Neural progenitor cell (in vitro differentiated cells): Measurements from ENCODE around the gene AXDND1. TPM values are rescaled to one million over a fixed set of nuclear protein-coding genes. Genes with fewer than 3 reads are reported as not detected.

Source experiments
- DNase-seq: peaks from one replicate; pipeline ENCODE4 v3.0.0-alpha.2; 2016; ENCODE audit warnings: low spot score
- H2AFZ ChIP-seq: fragments of 200-600 bp; sonication (generic); replicated peaks from 2 replicates; pipeline ENCODE4 v1.6.1; 2016; ENCODE audit warnings: antibody characterized with exemption
- H3F3A ChIP-seq: fragments of 200-600 bp; sonication (generic); 2 replicates; pipeline ENCODE4 v1.6.1; 2016; ENCODE audit warnings: antibody characterized with exemption, low read depth
- H3K27ac ChIP-seq: fragments of 200-600 bp; sonication (generic); 2 replicates; pipeline ENCODE4 v1.5.1; 2016; ENCODE audit warnings: mild to moderate bottlenecking
- H3K27me3 ChIP-seq: fragments of 200-600 bp; sonication (generic); 2 replicates; pipeline ENCODE4 v1.6.1; 2016; ENCODE audit warnings: mild to moderate bottlenecking, moderate library complexity
- H3K36me3 ChIP-seq: fragments of 200-600 bp; sonication (generic); 2 replicates; pipeline ENCODE4 v1.5.1; 2016
- H3K4me1 ChIP-seq: fragments of 200-600 bp; sonication (generic); 2 replicates; pipeline ENCODE4 v1.6.1; 2016; ENCODE audit warnings: mixed run types
- H3K4me2 ChIP-seq: fragments of 200-600 bp; sonication (generic); 2 replicates; pipeline ENCODE4 v1.6.1; 2016
- H3K4me3 ChIP-seq: fragments of 200-600 bp; sonication (generic); 2 replicates; pipeline ENCODE4 v1.5.1; 2016
- H3K79me2 ChIP-seq: fragments of 200-600 bp; sonication (generic); 2 replicates; pipeline ENCODE4 v1.6.1; 2016; ENCODE audit warnings: low read depth
- H3K9ac ChIP-seq: fragments of 200-600 bp; sonication (generic); 2 replicates; pipeline ENCODE4 v1.6.1; 2016
- H3K9me3 ChIP-seq: fragments of 200-600 bp; sonication (generic); 2 replicates; pipeline ENCODE4 v1.5.1; 2016; ENCODE audit warnings: low read depth
- H4K20me1 ChIP-seq: fragments of 200-600 bp; sonication (generic); 2 replicates; pipeline ENCODE4 v1.6.1; 2016; ENCODE audit warnings: low read depth
- H3K27ac Mint-ChIP-seq: 3 replicates; pipeline ENCODE4 v1.8.0; 2021; ENCODE audit warnings: mixed read lengths
- H3K27me3 Mint-ChIP-seq: 2 replicates; pipeline ENCODE4 v1.8.0; 2022; ENCODE audit warnings: low read depth, mild to moderate bottlenecking, inconsistent platforms, moderate library complexity, mixed read lengths; ENCODE audit not compliant: insufficient read depth
- H3K36me3 Mint-ChIP-seq: 3 replicates; pipeline ENCODE4 v1.8.0; 2021; ENCODE audit warnings: mixed read lengths
- H3K4me1 Mint-ChIP-seq: 3 replicates; pipeline ENCODE4 v1.8.0; 2021; ENCODE audit warnings: mixed read lengths
- H3K4me3 Mint-ChIP-seq: 3 replicates; pipeline ENCODE4 v1.8.0; 2021; ENCODE audit warnings: mild to moderate bottlenecking, moderate library complexity, mixed read lengths
- H3K9me3 Mint-ChIP-seq: 3 replicates; pipeline ENCODE4 v1.8.0; 2020; ENCODE audit warnings: mixed read lengths
- EZH2 ChIP-seq: fragments of 200-600 bp; sonication (generic); IDR thresholded peaks from 2 replicates; pipeline ENCODE4 v1.6.1; 2017; ENCODE audit warnings: antibody characterized with exemption, mild to moderate bottlenecking, moderate library complexity
- EZH2phosphoT487 ChIP-seq: fragments of 200-600 bp; sonication (generic); IDR thresholded peaks from 2 replicates; pipeline ENCODE4 v1.6.1; 2017; ENCODE audit warnings: antibody characterized with exemption
- total RNA-seq: library from RNA; depleted of rRNA; stranded (reverse); fragments of >200 nt; gene quantifications from 2 replicates; pipeline ENCODE4 v1.2.3, GENCODE V29; 2015; ENCODE audit warnings: low replicate concordance
- TF ChIP-seq, protein P1 (sequence below): fragments of 200-600 bp; sonication (generic); IDR thresholded peaks from 2 replicates; pipeline ENCODE4 v1.5.1; 2017; ENCODE audit warnings: antibody characterized with exemption, mild to moderate bottlenecking

AXDND1 gene
- total RNA-seq, 1 donor from 2014 or later: 0.30 TPM

GRCh38 chr1:179337942-179338560 is 27.7 kb upstream of the AXDND1 start:
- H3K4me1 ChIP-seq: no peaks in the 10 kb centered on the region
- H3K4me3 ChIP-seq: no peak overlapping the region
- H3K9ac ChIP-seq: no peak overlapping the region
- H3K79me2 ChIP-seq: no peaks in the 10 kb centered on the region
- Mint-ChIP-seq H3K27me3 (no peaks in the 10 kb centered on the region), H3K27ac (no peak overlapping the region), H3K4me3 (no peak overlapping the region), H3K36me3 (peaks cover 3% of the 10 kb centered on the region), H3K4me1 (no peaks in the 10 kb centered on the region), H3K9me3 (no peaks in the 10 kb centered on the region)
- no peaks in the 10 kb centered on the region for H3K36me3 ChIP-seq
- H3K27ac ChIP-seq: no peak overlapping the region
- no peaks in the 10 kb centered on the region for H4K20me1 ChIP-seq
- TF ChIP-seq EZH2: no peak
- TF ChIP-seq, protein P1, sequence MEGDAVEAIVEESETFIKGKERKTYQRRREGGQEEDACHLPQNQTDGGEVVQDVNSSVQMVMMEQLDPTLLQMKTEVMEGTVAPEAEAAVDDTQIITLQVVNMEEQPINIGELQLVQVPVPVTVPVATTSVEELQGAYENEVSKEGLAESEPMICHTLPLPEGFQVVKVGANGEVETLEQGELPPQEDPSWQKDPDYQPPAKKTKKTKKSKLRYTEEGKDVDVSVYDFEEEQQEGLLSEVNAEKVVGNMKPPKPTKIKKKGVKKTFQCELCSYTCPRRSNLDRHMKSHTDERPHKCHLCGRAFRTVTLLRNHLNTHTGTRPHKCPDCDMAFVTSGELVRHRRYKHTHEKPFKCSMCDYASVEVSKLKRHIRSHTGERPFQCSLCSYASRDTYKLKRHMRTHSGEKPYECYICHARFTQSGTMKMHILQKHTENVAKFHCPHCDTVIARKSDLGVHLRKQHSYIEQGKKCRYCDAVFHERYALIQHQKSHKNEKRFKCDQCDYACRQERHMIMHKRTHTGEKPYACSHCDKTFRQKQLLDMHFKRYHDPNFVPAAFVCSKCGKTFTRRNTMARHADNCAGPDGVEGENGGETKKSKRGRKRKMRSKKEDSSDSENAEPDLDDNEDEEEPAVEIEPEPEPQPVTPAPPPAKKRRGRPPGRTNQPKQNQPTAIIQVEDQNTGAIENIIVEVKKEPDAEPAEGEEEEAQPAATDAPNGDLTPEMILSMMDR: no peak
- TF ChIP-seq EZH2phosphoT487: no peak
- H3F3A ChIP-seq: no peaks in the 10 kb centered on the region
- no peak overlapping the region for H2AFZ ChIP-seq
- H3K9me3 ChIP-seq: no peaks in the 10 kb centered on the region
- H3K27me3 ChIP-seq: no peaks in the 10 kb centered on the region
- no peak overlapping the region for H3K4me2 ChIP-seq
- no peak for DNase-seq

DNA sequence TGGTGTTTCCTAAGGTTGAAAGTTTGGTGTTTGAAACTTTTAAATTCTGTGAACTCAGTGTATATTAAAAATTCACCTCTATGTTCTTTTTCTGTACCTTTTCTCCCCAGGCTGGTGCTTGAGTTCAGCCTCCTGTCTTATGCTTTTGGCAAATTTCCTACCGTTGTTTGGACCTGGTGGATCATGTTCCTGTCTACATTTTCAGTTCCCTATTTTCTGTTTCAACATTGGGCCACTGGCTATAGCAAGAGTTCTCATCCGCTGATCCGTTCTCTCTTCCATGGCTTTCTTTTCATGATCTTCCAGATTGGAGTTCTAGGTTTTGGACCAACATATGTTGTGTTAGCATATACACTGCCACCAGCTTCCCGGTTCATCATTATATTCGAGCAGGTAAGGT is 24.9 kb upstream of the AXDND1 start:
- H4K20me1 ChIP-seq: no peaks in the 10 kb centered on the region
- no peaks in the 10 kb centered on the region for H3K27me3 ChIP-seq
- Mint-ChIP-seq H3K36me3 (peaks cover 1% of the 10 kb centered on the region), H3K9me3 (no peaks in the 10 kb centered on the region), H3K4me3 (no peak overlapping the region), H3K27me3 (no peaks in the 10 kb centered on the region), H3K4me1 (no peaks in the 10 kb centered on the region), H3K27ac (no peak overlapping the region)
- TF ChIP-seq EZH2 (no peak), EZH2phosphoT487 (no peak)
- TF ChIP-seq, protein P1: no peak
- DNase-seq: no peak
- no peaks in the 10 kb centered on the region for H3K36me3 ChIP-seq
- no peaks in the 10 kb centered on the region for H3K4me1 ChIP-seq
- no peak overlapping the region for H3K27ac ChIP-seq
- H3K9me3 ChIP-seq: no peaks in the 10 kb centered on the region
- H3K79me2 ChIP-seq: no peaks in the 10 kb centered on the region
- no peak overlapping the region for H3K9ac ChIP-seq
- no peak overlapping the region for H3K4me2 ChIP-seq
- H2AFZ ChIP-seq: no peak overlapping the region
- no peak overlapping the region for H3K4me3 ChIP-seq
- H3F3A ChIP-seq: no peaks in the 10 kb centered on the region

DNA sequence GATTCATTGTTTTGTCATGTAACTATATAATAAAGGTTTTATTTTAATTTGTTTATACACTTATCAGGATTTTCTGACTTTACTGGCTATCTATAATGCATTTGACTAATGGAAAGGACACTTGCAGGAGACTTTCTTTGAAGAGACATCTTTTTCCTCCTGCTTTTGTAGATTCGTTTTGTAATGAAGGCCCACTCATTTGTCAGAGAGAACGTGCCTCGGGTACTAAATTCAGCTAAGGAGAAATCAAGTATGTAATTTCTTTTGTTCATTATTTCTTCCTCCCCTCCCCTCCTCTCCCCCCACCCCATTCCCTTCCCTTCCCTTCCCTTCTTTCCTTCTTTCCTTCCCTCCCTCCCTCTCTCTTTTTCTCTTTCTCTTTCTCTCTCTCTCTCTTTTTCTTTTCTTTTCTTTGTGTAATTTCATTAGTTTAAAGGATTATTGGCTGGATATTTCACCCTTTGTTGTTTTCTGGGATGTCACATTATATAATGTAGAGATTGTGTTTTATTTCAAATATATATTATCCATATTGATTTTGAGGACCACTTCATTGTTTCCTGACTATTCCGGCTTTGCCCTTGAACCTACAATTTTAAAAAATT is 23.7 kb upstream of the AXDND1 start:
- Mint-ChIP-seq H3K36me3 (peaks cover 1% of the 10 kb centered on the region), H3K4me1 (no peaks in the 10 kb centered on the region), H3K9me3 (no peaks in the 10 kb centered on the region), H3K27me3 (peaks cover 2% of the 10 kb centered on the region), H3K4me3 (no peak overlapping the region), H3K27ac (no peak overlapping the region)
- H3F3A ChIP-seq: no peaks in the 10 kb centered on the region
- H3K4me2 ChIP-seq: no peak overlapping the region
- H2AFZ ChIP-seq: no peak overlapping the region
- H3K36me3 ChIP-seq: no peaks in the 10 kb centered on the region
- no peak for DNase-seq
- no peak overlapping the region for H3K9ac ChIP-seq
- no peak overlapping the region for H3K27ac ChIP-seq
- H3K4me1 ChIP-seq: no peaks in the 10 kb centered on the region
- H3K4me3 ChIP-seq: no peak overlapping the region
- H3K79me2 ChIP-seq: no peaks in the 10 kb centered on the region
- no peaks in the 10 kb centered on the region for H3K9me3 ChIP-seq
- H3K27me3 ChIP-seq: no peaks in the 10 kb centered on the region
- TF ChIP-seq EZH2: no peak
- H4K20me1 ChIP-seq: no peaks in the 10 kb centered on the region

DNA sequence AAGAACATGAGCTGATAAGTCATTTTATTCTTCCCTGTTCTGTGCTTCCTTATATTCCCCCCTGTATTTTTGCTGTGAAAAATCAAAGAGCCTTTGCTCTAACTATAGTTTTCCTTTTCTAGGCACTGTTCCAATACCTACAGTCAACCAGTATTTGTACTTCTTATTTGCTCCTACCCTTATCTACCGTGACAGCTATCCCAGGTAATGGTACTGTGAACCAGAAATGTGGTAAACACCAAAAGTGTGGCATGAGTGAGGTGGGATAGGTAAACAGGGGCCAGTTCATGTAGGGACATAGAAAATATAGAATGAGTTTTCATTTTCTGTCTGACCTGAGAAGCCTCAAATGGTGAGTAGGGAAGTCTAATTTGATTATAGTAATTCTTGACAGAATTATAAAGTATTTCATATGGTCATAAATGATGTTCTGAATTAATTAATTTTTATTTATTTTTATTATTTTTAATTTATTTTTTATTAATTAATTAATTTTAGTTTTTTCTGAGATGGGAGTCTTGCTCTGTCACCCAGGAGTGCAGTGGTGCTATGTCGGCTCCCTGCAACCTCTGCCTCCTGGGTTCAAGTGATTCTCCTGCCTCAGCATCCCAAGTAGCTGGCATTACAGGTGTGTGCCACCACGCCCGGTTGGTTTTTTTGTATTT is 22.9 kb upstream of the AXDND1 start:
- no peak overlapping the region for H3K27ac ChIP-seq
- DNase-seq: no peak
- no peaks in the 10 kb centered on the region for H3K27me3 ChIP-seq
- TF ChIP-seq EZH2phosphoT487: no peak
- no peak for TF ChIP-seq EZH2
- TF ChIP-seq, protein P1: no peak
- H3K36me3 ChIP-seq: no peaks in the 10 kb centered on the region
- no peaks in the 10 kb centered on the region for H3K79me2 ChIP-seq
- Mint-ChIP-seq H3K36me3 (peaks cover 1% of the 10 kb centered on the region), H3K4me1 (no peaks in the 10 kb centered on the region), H3K27me3 (peaks cover 2% of the 10 kb centered on the region), H3K9me3 (no peaks in the 10 kb centered on the region), H3K27ac (no peak overlapping the region), H3K4me3 (no peak overlapping the region)
- H4K20me1 ChIP-seq: no peaks in the 10 kb centered on the region
- H3F3A ChIP-seq: no peaks in the 10 kb centered on the region
- H3K9me3 ChIP-seq: no peaks in the 10 kb centered on the region
- H2AFZ ChIP-seq: no peak overlapping the region
- H3K4me2 ChIP-seq: no peak overlapping the region
- no peak overlapping the region for H3K9ac ChIP-seq
- no peaks in the 10 kb centered on the region for H3K4me1 ChIP-seq
- no peak overlapping the region for H3K4me3 ChIP-seq
